Activated naive CD4-positive, alpha-beta T cell treated with anti-CD3 and anti-CD28 coated beads, Interleukin-2, amount 50 U/mL, for 24 hours (primary cell): ENCODE data around the gene LY86.
A peak's percentile ranks its signal among the peaks of the same experiment; 100 is the strongest.

Experiments used
- H3K27ac Mint-ChIP-seq: one replicate; pipeline ENCODE4 v1.8.0; 2021; ENCODE audit warnings: mild to moderate bottlenecking, mixed read lengths
- H3K27me3 Mint-ChIP-seq: one replicate; pipeline ENCODE4 v1.8.0; 2021; ENCODE audit warnings: mixed read lengths
- H3K36me3 Mint-ChIP-seq: one replicate; pipeline ENCODE4 v1.8.0; 2021; ENCODE audit warnings: mixed read lengths
- H3K4me1 Mint-ChIP-seq: one replicate; pipeline ENCODE4 v1.8.0; 2021; ENCODE audit warnings: mixed read lengths
- H3K4me3 Mint-ChIP-seq: one replicate; pipeline ENCODE4 v1.8.0; 2021; ENCODE audit warnings: mild to moderate bottlenecking, mixed read lengths
- H3K9me3 Mint-ChIP-seq: one replicate; pipeline ENCODE4 v1.8.0; 2021; ENCODE audit warnings: mixed read lengths

LY86 gene

GRCh38 chr6:6646384-6646783 lies 57.9 kb downstream of the LY86 start:
- no peaks in the 10 kb centered on the region for H3K36me3 Mint-ChIP-seq
- peaks cover 6% of the 10 kb centered on the region for H3K4me1 Mint-ChIP-seq
- no peak overlapping the region for H3K27ac Mint-ChIP-seq
- no peaks in the 10 kb centered on the region for H3K9me3 Mint-ChIP-seq
- no peak overlapping the region for H3K4me3 Mint-ChIP-seq
- no peaks in the 10 kb centered on the region for H3K27me3 Mint-ChIP-seq

- Mint-ChIP-seq H3K27me3 (no peaks in the 10 kb centered on the region), H3K9me3 (no peaks in the 10 kb centered on the region), H3K4me3 (no peak overlapping the region), H3K27ac (no peak overlapping the region), H3K4me1 (peaks cover 9% of the 10 kb centered on the region), H3K36me3 (no peaks in the 10 kb centered on the region)
Observed at GRCh38 chr6:6646859-6647258, 58.3 kb downstream of the LY86 start.

DNA sequence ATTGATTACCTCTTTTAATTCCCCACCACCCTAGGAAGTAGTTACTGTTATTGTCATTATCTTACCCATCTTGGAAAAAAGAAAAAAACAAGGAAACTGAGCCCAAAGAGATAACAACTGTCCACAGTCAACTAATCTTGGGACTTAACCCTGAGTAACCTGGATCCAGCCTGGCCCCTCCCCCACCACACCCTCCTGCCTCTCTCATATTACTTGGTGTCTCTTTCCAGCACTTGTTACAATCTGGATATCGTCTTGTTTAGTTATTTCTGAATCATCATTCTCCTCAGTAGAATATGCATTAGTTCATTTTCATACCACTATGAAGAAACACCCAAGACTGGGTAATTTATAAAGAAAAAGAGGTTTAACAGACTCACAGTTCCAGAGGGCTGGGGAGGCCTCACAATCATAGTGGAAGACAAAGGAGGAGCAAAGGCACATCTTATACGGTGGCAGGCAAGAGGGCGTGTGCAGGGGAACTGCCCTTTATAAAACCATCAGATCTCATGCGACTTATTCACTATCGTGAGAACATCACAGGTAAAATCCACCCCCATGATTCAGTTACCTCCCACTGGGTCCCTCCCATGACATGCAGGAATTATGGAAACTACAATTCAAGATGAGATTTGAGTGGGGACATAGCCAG lies 60.3 kb downstream of the LY86 start:
- no peak overlapping the region for H3K4me3 Mint-ChIP-seq
- peaks cover 2% of the 10 kb centered on the region for H3K36me3 Mint-ChIP-seq
- no peaks in the 10 kb centered on the region for H3K9me3 Mint-ChIP-seq
- no peak overlapping the region for H3K27ac Mint-ChIP-seq
- peaks cover 25% of the 10 kb centered on the region for H3K4me1 Mint-ChIP-seq
- H3K27me3 Mint-ChIP-seq = no peaks in the 10 kb centered on the region

- Mint-ChIP-seq H3K27me3 (no peaks in the 10 kb centered on the region), H3K4me3 (no peak overlapping the region), H3K36me3 (peaks cover 2% of the 10 kb centered on the region), H3K9me3 (no peaks in the 10 kb centered on the region), H3K4me1 (peaks cover 36% of the 10 kb centered on the region), H3K27ac (no peak overlapping the region)
Observed at GRCh38 chr6:6649824-6650349, 61.4 kb downstream of the LY86 start.

- peaks cover 2% of the 10 kb centered on the region for H3K36me3 Mint-ChIP-seq
- H3K9me3 Mint-ChIP-seq = no peaks in the 10 kb centered on the region
- H3K4me3 Mint-ChIP-seq = no peak overlapping the region
- H3K27me3 Mint-ChIP-seq = no peaks in the 10 kb centered on the region
- peak overlapping the region; percentile 12 for H3K27ac Mint-ChIP-seq
- peaks cover 45% of the 10 kb centered on the region for H3K4me1 Mint-ChIP-seq
Observed at GRCh38 chr6:6650839-6651238, 62.3 kb downstream of the LY86 start.

- no peaks in the 10 kb centered on the region for H3K27me3 Mint-ChIP-seq
- H3K4me3 Mint-ChIP-seq = no peak overlapping the region
- H3K9me3 Mint-ChIP-seq = no peaks in the 10 kb centered on the region
- H3K4me1 Mint-ChIP-seq = peaks cover 50% of the 10 kb centered on the region
- H3K36me3 Mint-ChIP-seq = peaks cover 2% of the 10 kb centered on the region
- H3K27ac Mint-ChIP-seq = no peak overlapping the region
Observed at GRCh38 chr6:6651335-6651734, 62.8 kb downstream of the LY86 start.

DNA sequence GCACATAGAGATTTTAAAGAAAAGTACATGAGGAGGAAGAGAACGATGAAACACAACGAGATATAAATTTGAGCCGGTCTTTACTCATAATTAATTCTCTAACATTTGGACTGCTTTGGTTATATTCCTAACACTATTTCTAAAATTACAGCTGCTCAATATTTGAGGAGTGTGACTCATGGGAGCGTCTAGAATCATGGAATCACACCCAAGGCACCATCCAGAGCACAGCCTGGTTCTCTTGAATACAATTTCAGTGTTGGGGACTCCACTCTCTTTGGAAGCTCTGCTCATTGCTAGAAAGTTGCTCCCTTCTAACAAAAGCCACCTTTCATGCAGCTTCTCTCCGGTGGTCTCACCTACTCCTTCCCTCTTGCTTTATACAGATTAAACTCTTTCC lies 64.4 kb downstream of the LY86 start:
- peaks cover 2% of the 10 kb centered on the region for H3K36me3 Mint-ChIP-seq
- H3K4me1 Mint-ChIP-seq = peaks cover 66% of the 10 kb centered on the region
- peak overlapping the region; percentile 73 for H3K27ac Mint-ChIP-seq
- H3K9me3 Mint-ChIP-seq = no peaks in the 10 kb centered on the region
- H3K27me3 Mint-ChIP-seq = no peaks in the 10 kb centered on the region
- H3K4me3 Mint-ChIP-seq = no peak overlapping the region

DNA sequence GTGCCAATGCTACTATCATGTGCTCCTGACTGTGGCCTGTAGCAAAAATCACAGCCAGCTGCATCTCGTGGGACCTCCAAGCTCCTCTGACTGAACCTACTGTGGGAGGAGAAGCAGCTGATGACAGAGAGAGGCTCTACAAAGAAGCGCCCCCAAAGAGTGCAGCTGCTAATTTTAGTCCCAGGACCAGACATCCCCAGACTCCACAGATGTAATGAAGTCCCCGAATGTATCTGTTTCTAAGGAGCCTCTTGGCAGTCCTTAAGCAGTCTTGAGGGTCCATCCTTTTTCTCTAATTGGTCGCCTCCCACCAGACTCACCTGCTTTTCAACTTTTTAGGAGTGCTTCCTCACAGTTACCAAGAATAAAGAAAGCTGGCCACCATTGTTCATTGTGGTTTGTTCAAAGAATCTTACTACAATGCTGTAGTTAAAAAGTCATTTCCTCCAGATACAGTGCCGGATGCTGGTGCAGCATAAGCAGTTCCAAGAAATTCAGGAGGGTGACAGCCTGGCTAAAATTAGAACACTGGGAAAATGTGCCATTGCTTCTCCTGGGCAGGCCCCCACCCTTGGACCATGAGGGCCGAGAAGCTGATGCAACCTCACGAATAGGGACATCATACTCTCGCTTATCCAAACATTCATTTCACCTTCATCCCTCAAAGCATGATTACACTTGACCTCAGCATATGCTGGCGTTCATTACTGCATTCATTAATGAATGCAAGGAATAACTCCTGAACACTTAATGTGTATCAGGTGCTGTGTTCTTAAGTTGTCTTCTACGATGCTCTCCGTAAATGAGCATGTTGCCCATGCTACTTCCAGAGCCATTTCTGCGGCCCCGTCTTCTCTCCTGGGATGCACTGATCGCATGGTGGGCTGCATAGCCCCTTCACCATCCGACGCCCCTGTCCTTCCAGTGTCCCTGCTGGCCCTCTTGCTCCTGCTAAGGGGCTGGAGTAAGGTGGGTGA lies 66.4 kb downstream of the LY86 start:
- peak overlapping the region; percentile 97 for H3K27ac Mint-ChIP-seq
- peaks cover 83% of the 10 kb centered on the region for H3K4me1 Mint-ChIP-seq
- H3K27me3 Mint-ChIP-seq = no peaks in the 10 kb centered on the region
- H3K9me3 Mint-ChIP-seq = no peaks in the 10 kb centered on the region
- H3K4me3 Mint-ChIP-seq = peak overlapping the region; percentile 69
- H3K36me3 Mint-ChIP-seq = peaks cover 2% of the 10 kb centered on the region

DNA sequence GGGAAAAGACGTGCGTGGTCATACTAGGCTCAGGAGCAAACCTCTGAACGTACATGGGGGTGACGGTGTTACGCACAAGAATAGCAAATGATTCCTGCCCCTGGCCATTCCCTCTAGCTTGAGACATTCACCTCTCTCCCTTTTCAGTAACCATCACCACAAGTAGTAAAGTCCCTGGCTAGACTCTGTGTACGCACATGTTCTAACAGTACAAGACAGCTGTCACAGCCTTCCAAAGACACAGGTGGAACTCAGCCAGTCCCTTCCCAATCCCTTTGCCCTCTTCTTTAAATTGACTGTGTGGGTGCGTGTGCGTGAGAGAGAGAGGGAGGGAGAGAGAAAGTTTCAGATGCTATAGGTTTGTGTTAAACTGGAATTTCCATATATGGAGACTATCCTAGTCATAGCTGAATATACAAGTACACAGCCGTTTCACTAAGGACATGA lies 67.3 kb downstream of the LY86 start:
- Mint-ChIP-seq H3K4me1 (peaks cover 91% of the 10 kb centered on the region), H3K36me3 (peaks cover 2% of the 10 kb centered on the region), H3K27ac (peak overlapping the region; percentile 97), H3K9me3 (no peaks in the 10 kb centered on the region), H3K4me3 (peak overlapping the region; percentile 69), H3K27me3 (no peaks in the 10 kb centered on the region)

- H3K27ac Mint-ChIP-seq = peak overlapping the region; percentile 55
- H3K4me1 Mint-ChIP-seq = peaks cover 90% of the 10 kb centered on the region
- no peaks in the 10 kb centered on the region for H3K9me3 Mint-ChIP-seq
- H3K36me3 Mint-ChIP-seq = peaks cover 2% of the 10 kb centered on the region
- H3K27me3 Mint-ChIP-seq = no peaks in the 10 kb centered on the region
- no peak overlapping the region for H3K4me3 Mint-ChIP-seq
Observed at GRCh38 chr6:6656287-6656686, 67.8 kb downstream of the LY86 start.

- Mint-ChIP-seq H3K27me3 (no peaks in the 10 kb centered on the region), H3K4me1 (peaks cover 92% of the 10 kb centered on the region), H3K4me3 (no peak overlapping the region), H3K36me3 (peaks cover 2% of the 10 kb centered on the region), H3K9me3 (no peaks in the 10 kb centered on the region), H3K27ac (peak overlapping the region; percentile 84)
Observed at GRCh38 chr6:6657085-6657819, 68.7 kb downstream of the LY86 start.

DNA sequence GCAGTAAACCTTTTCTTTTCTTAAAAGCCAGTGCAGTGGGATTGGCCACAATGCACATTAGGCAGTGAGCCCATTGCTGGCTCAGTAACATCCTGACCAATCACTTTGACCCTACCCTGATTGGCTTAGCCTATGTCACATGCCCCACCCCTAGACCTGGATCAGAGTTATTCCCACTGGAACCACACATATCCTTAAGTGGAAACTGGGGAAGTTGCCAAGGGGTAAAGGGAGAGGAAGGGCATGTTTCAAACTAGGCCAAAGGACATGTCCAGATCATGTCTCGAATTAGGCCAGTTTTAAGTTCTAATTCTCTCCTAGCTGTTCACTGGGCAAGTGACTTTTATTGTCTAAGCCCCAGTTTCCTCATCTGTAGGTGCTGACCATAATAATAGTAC lies 69.3 kb downstream of the LY86 start:
- H3K4me1 Mint-ChIP-seq = peaks cover 90% of the 10 kb centered on the region
- no peaks in the 10 kb centered on the region for H3K9me3 Mint-ChIP-seq
- H3K4me3 Mint-ChIP-seq = no peak overlapping the region
- H3K36me3 Mint-ChIP-seq = peaks cover 2% of the 10 kb centered on the region
- H3K27me3 Mint-ChIP-seq = no peaks in the 10 kb centered on the region
- H3K27ac Mint-ChIP-seq = peak overlapping the region; percentile 84

DNA sequence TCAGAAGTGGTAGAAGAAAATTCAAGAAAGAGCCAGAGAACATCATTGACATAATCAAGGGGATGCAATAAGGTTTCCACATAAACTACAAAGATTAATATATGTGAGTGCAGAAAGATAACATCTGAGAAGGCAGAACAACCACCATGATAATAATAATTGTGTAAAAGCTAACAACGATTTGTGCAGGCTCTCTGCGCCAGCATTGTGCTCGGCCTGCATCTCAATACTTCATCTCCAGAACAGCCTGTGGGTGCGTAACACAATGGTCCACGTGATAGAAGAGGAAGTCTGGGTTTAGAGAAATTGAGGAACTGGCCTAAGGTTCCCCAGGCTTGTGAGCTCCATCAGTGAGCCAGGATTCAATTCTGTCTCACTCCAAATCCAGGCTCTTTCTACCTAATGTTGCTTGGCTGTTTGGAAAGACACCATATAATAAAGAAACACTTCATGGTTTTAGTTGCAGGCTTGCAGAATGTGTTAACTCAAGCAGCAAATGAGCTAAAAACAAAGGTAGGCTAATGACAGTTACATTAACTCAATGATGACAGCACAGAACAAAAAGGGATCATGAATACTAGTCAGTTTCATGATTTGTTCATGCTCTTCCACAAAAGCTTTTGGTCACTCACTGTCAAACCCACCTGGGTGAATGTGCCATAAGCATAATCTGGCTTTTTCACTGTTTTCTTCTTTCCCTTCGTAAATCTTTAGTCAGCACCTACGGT lies 71.2 kb downstream of the LY86 start:
- Mint-ChIP-seq H3K27ac (peak overlapping the region; percentile 84), H3K4me1 (peaks cover 72% of the 10 kb centered on the region), H3K4me3 (no peak overlapping the region), H3K36me3 (no peaks in the 10 kb centered on the region), H3K9me3 (no peaks in the 10 kb centered on the region), H3K27me3 (no peaks in the 10 kb centered on the region)

DNA sequence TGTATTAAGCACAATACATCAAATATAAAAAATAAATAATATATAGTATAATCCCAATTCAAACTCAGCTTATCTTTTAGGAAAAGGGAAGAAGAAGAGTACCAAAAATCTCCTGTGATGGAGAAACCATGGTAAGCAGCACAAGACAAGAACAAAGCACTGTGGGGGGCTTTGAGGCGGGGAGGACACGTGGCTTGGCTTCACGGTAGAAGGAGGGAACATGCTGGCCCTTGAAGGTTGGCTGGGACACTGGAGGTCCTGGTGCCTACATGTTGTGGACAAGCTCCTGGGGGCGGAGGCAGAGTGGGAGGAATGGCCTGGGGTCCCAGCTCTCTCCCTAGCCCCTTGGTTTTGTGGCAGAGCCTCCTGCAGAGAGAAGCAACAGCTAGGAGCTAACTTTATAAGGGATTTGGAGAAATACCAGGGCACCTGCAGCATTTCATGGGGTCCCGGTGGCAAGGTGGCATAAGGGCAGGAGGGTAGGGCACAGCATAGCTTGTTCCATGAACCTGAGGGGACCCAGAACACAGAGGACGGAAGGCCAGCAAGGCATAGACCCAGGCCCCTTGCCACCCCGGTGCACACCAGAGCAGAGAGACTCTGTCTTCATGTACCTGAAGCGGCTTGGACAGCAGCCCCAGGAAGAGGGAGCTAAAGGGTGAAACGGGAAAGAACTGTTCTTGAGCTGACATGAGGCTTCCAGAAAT lies 72.0 kb downstream of the LY86 start:
- Mint-ChIP-seq H3K4me3 (no peak overlapping the region), H3K27ac (peak overlapping the region; percentile 43), H3K9me3 (no peaks in the 10 kb centered on the region), H3K36me3 (no peaks in the 10 kb centered on the region), H3K4me1 (peaks cover 64% of the 10 kb centered on the region), H3K27me3 (no peaks in the 10 kb centered on the region)
